Fibroblast of the aortic adventitia (primary cell): Measurements from ENCODE around the gene BYSL. TPM values are rescaled to one million over a fixed set of nuclear protein-coding genes. Genes with fewer than 3 reads are reported as not detected.

Source experiments
- DNase-seq: peaks from one replicate; pipeline ENCODE4 v3.0.0-alpha.2; 2010; ENCODE audit warnings: low read depth
- H3K4me3 ChIP-seq: 2 replicates; pipeline ENCODE4 v1.5.1; 2011; ENCODE audit warnings: low read depth, mild to moderate bottlenecking, control low read depth, low read length, moderate library complexity
- CTCF ChIP-seq: IDR thresholded peaks from 2 replicates; pipeline ENCODE4 v1.5.1; 2011; ENCODE audit warnings: mild to moderate bottlenecking, low read length, control low read depth, inconsistent platforms; ENCODE audit not compliant: insufficient read depth
- total RNA-seq: library from RNA; depleted of rRNA; stranded (reverse); fragments of >200 nt; gene quantifications from 2 replicates; pipeline ENCODE4 v1.2.3, GENCODE V29; 2012; ENCODE audit warnings: low replicate concordance

BYSL gene
- total RNA-seq, 1 donor: 14.2 TPM

DNA sequence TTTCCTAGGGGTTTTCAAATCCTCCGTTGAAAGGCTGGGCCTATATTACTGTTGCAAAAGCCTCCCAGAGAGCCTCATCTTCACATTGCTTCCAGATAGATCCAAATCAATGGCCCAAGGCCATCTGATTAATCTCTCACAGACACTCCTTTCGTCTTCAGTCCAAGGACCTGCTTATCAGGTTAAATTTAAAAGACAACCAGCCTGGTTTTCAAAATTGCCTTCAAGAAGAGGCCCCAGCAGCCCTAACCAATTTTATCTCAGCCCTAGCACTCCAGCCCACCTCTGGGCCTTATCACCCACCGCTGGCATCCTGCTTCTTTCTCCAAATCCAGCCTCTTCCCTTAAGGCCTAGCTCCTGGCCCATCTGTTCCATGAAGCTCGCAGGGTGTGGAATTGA, 35.8 kb downstream of the BYSL start:
- H3K4me3 ChIP-seq: no peak overlapping the region
- DNase-seq: no peak
- TF ChIP-seq CTCF: no peak

DNA sequence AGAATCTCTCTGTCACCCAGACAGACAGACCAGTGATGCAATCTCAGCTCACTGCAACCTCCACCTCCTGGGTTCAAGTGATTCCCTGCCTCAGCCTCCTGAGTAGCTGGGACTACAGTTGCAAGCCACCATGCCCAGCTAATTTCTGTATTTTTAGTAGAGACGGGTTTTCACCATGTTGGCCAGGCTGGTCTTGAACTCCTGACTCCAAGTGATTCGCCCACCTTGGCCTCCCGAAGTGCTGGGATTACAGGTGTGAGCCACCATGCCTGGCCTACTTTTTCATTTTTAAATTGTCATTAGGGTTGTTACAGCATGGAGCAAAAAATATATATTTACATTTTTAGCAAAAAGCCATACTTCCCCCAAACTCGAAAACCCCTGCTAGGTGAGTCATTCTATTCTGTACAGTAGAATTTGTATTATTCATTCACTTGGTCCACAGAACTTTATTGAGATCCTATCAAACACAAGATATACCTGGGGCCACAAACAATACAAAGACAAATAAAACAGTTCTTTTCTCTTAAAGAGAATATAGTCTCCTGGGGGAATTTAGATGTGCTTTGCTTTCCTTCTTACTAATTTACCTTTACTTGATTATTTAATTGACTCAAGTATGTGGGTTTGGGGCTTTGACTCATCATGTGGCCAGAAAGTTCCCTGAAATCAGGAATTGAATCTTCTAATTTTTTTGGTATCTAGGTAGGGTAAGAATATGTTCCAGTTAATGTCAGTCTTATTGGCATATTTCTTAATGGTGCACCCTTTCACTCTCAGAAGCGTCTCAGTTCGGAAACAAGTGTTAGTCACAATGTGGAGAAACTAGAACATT, 36.9 kb downstream of the BYSL start:
- TF ChIP-seq CTCF: no peak
- DNase-seq: no peak
- H3K4me3 ChIP-seq: no peak overlapping the region

GRCh38 chr6:41960028-41960427, 38.7 kb downstream of the BYSL start:
- no peak overlapping the region for H3K4me3 ChIP-seq
- DNase-seq: no peak
- no peak for TF ChIP-seq CTCF

GRCh38 chr6:41963371-41963770, 42.1 kb downstream of the BYSL start:
- TF ChIP-seq CTCF: no peak
- no peak for DNase-seq
- H3K4me3 ChIP-seq: no peak overlapping the region

- TF ChIP-seq CTCF: no peak
- no peak for DNase-seq
- no peak overlapping the region for H3K4me3 ChIP-seq
These were observed 43.0 kb downstream of the BYSL start for GRCh38 chr6:41964201-41964887.

GRCh38 chr6:41965429-41966213, 44.3 kb downstream of the BYSL start:
- TF ChIP-seq CTCF: no peak
- no peak for DNase-seq

More at GRCh38 chr6:41965429-41966213, 44.3 kb downstream of the BYSL start:
- H3K4me3 ChIP-seq: no peak overlapping the region
